Panc1 (cell line): Measurements from ENCODE around the gene GCNT3. TPM values are rescaled to one million over a fixed set of nuclear protein-coding genes. Genes with fewer than 3 reads are reported as not detected.
A peak's percentile ranks its signal among the peaks of the same experiment; 100 is the strongest.

Source experiments
- ATAC-seq: fragments of 200-7000 bp; cut with Tn5 transposase; 2 replicates; pipeline ENCODE4 v1.9.1; 2020; ENCODE audit warnings: mild to moderate bottlenecking, moderate library complexity
- BruUV-seq: library from RNA; stranded (reverse); fragments of 400-500 nt; replicated peaks from 2 replicates; lab custom pipeline; 2021; lab: Mats Ljungman, UMichigan
- CTCF ChIA-PET: fragments of 300-600 bp; sonication (Branson Sonifier 250); formaldehyde crosslinking; loops from one replicate; lab custom pipeline; 2022; ENCODE audit warnings: antibody characterized with exemption; lab: Charles Lee
- POLR2A ChIA-PET: fragments of 300-600 bp; sonication (Branson Sonifier 250); formaldehyde crosslinking; loops from one replicate; lab custom pipeline; 2022; ENCODE audit warnings: antibody characterized with exemption; lab: Charles Lee
- DNase-seq: peaks from one replicate; pipeline ENCODE4 v3.0.0-alpha.2; 2010; ENCODE audit warnings: low read depth, low spot score
- H3K27ac ChIP-seq: 2 replicates; pipeline ENCODE4 v1.5.1; 2011; ENCODE audit warnings: mild to moderate bottlenecking, low read length, inconsistent platforms
- H3K27me3 ChIP-seq: fragments of 200-500 bp; sonication (Bioruptor generic); 2 replicates; pipeline ENCODE4 v1.6.0; 2014; ENCODE audit warnings: low read length, inconsistent platforms; ENCODE audit not compliant: control insufficient read depth, insufficient read depth
- H3K36me3 ChIP-seq: fragments of 200-500 bp; sonication (Bioruptor generic); 2 replicates; pipeline ENCODE4 v1.5.1; 2014; ENCODE audit warnings: inconsistent platforms, mild to moderate bottlenecking, low read length, moderate library complexity; ENCODE audit not compliant: control insufficient read depth, insufficient read depth
- H3K4me1 ChIP-seq: 2 replicates; pipeline ENCODE4 v1.5.1; 2011; ENCODE audit warnings: inconsistent platforms, mild to moderate bottlenecking, low read length, moderate library complexity; ENCODE audit not compliant: control insufficient read depth, insufficient read depth
- H3K4me3 ChIP-seq, 2 experiments: 2 replicates each; pipeline ENCODE4 v1.5.1; 2011 to 2012; ENCODE audit warnings: low read depth in 2 of 2, low read length in 2 of 2, mild to moderate bottlenecking in 2 of 2, inconsistent platforms in 1 of 2, moderate library complexity in 1 of 2
- H3K9me3 ChIP-seq: fragments of 200-500 bp; sonication (Bioruptor generic); 2 replicates; pipeline ENCODE4 v1.5.1; 2014; ENCODE audit warnings: low read depth, mild to moderate bottlenecking, inconsistent platforms, low read length, moderate library complexity; ENCODE audit not compliant: control insufficient read depth, insufficient read depth
- CTCF ChIP-seq: fragments of 450-650 bp; IDR thresholded peaks from 2 replicates; pipeline ENCODE4 v1.5.1; 2017; ENCODE audit warnings: mild to moderate bottlenecking
- POLR2AphosphoS5 ChIP-seq: IDR thresholded peaks from 2 replicates; pipeline ENCODE4 v1.6.1; 2012; ENCODE audit warnings: mild to moderate bottlenecking, low read depth, low read length, moderate library complexity
- SIN3A ChIP-seq: IDR thresholded peaks from 2 replicates; pipeline ENCODE4 v1.6.1; 2012; ENCODE audit warnings: low read depth, mild to moderate bottlenecking, low read length, moderate library complexity, borderline replicate concordance; ENCODE audit not compliant: insufficient read depth
- TCF7L2 ChIP-seq: IDR thresholded peaks from 2 replicates; pipeline ENCODE4 v1.6.1; 2011; ENCODE audit warnings: mild to moderate bottlenecking, low read depth, low read length, inconsistent platforms
- in situ Hi-C: cut with HindIII; loops from 2 replicates; pipeline ENCODE4 v1.10.0; 2016; ENCODE audit warnings: low sequenced_read_pairs, low pct_unique_long_range_greater_than_20kb
- intact Hi-C: fragments of 100-400 bp; cut with micrococcal nuclease; formaldehyde crosslinking; loops from one replicate; pipeline ENCODE4 v1.10.0; 2022; ENCODE audit not compliant: unreplicated experiment
- total RNA-seq: library from RNA; stranded (reverse); gene quantifications from one replicate; pipeline ENCODE4 v1.2.1, GENCODE V29; 2021; ENCODE audit not compliant: unreplicated experiment
- TF ChIP-seq, protein P1 (sequence below), 2 experiments: IDR thresholded peaks; 2 replicates each; pipeline ENCODE4 v1.6.1; 2011 to 2012; ENCODE audit warnings: low read depth in 2 of 2, control low read depth in 1 of 2, low read length in 1 of 2, mild to moderate bottlenecking in 1 of 2, moderate library complexity in 1 of 2; ENCODE audit not compliant: insufficient read depth in 1 of 2

Gene GCNT3
- total RNA-seq, 1 experiment from 2014 or later: not detected

DNA sequence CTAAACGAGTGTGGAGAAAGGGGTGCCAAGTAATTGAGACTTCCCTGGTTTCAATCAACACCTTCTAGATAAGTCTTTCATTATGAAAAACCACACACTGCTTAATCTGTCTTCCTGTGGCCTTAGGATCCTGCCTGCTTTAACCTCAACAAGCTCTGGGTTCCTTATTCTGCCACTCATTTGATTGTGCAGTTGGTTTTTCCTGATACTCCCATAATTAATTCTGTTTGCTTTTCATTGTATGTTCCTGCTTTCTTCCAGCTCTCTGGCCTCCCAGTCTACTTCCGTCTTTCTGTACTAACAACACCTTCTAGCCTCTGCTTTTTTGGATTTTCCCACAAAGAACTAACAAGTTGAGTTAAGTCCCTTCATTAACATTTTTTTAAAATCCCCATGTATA is 20.2 kb upstream of the GCNT3 start:
- H3K4me3 ChIP-seq: no peak overlapping the region
- DNase-seq: no peak
- no peak overlapping the region for H3K27ac ChIP-seq
- no peak for ATAC-seq
- ChIA-PET CTCF (no interaction called here), POLR2A (interaction anchor here (0.7 kb wide), 1 partner anchor 871 kb away, joined by 11 read pairs; no protein-coding TSS in a partner anchor)
- no peaks in the 10 kb centered on the region for H3K27me3 ChIP-seq
- H3K9me3 ChIP-seq: no peaks in the 10 kb centered on the region
- intact Hi-C loops (no loop called here), in situ Hi-C loops (no loop called here)
- H3K36me3 ChIP-seq: no peaks in the 10 kb centered on the region
- H3K4me1 ChIP-seq: peaks cover 3% of the 10 kb centered on the region; the same call in 1 of the 2 replicates
- TF ChIP-seq POLR2AphosphoS5 (no peak), CTCF (no peak), TCF7L2 (no peak), SIN3A (no peak)
- TF ChIP-seq, protein P1, sequence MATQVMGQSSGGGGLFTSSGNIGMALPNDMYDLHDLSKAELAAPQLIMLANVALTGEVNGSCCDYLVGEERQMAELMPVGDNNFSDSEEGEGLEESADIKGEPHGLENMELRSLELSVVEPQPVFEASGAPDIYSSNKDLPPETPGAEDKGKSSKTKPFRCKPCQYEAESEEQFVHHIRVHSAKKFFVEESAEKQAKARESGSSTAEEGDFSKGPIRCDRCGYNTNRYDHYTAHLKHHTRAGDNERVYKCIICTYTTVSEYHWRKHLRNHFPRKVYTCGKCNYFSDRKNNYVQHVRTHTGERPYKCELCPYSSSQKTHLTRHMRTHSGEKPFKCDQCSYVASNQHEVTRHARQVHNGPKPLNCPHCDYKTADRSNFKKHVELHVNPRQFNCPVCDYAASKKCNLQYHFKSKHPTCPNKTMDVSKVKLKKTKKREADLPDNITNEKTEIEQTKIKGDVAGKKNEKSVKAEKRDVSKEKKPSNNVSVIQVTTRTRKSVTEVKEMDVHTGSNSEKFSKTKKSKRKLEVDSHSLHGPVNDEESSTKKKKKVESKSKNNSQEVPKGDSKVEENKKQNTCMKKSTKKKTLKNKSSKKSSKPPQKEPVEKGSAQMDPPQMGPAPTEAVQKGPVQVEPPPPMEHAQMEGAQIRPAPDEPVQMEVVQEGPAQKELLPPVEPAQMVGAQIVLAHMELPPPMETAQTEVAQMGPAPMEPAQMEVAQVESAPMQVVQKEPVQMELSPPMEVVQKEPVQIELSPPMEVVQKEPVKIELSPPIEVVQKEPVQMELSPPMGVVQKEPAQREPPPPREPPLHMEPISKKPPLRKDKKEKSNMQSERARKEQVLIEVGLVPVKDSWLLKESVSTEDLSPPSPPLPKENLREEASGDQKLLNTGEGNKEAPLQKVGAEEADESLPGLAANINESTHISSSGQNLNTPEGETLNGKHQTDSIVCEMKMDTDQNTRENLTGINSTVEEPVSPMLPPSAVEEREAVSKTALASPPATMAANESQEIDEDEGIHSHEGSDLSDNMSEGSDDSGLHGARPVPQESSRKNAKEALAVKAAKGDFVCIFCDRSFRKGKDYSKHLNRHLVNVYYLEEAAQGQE (IDR thresholded peaks at IDR 0.05; ENCODE audit: insufficient read depth in 1 of 2, low read depth in 2 of 2, low read length in 1 of 2): no peak
- no TSS peak for BruUV-seq

GRCh38 chr15:59594493-59594942 is 17.1 kb upstream of the GCNT3 start:
- in situ Hi-C loops: no loop called here
- ChIA-PET POLR2A (interaction anchor here (0.6 to 1.1 kb wide), 3 partner anchors 35 to 256 kb away, joined by 3 to 12 read pairs (median 3); partner anchors contain the start of gene GTF2A2), CTCF (no interaction called here)
- DNase-seq (peak; percentile 57), ATAC-seq (peak; percentile 77)
- Histone ChIP-seq H3K27me3 (no peaks in the 10 kb centered on the region), H3K4me1 (no peaks in the 10 kb centered on the region), H3K4me3 (no peak overlapping the region), H3K27ac (no peak overlapping the region), H3K9me3 (no peaks in the 10 kb centered on the region), H3K36me3 (no peaks in the 10 kb centered on the region)
- no peak for TF ChIP-seq POLR2AphosphoS5
- no peak for TF ChIP-seq SIN3A
- TF ChIP-seq CTCF: no peak
- TF ChIP-seq TCF7L2: no peak
- intact Hi-C loops: no loop called here
- no TSS peak for BruUV-seq
